NCI-H187 treated with DMSO at 0.1 percent for 48 hours (cell line): ENCODE results near the gene PTPRN2.
"Not testable (repeated sequence)": the region's sequence is repeated elsewhere in the genome, so short reads cannot be mapped to it uniquely, and the experiment has no call there.

Source experiments
- DNase-seq: peaks from one replicate; lab custom pipeline; 2025; lab: John Stamatoyannopoulos, UW

The PTPRN2 gene

DNA sequence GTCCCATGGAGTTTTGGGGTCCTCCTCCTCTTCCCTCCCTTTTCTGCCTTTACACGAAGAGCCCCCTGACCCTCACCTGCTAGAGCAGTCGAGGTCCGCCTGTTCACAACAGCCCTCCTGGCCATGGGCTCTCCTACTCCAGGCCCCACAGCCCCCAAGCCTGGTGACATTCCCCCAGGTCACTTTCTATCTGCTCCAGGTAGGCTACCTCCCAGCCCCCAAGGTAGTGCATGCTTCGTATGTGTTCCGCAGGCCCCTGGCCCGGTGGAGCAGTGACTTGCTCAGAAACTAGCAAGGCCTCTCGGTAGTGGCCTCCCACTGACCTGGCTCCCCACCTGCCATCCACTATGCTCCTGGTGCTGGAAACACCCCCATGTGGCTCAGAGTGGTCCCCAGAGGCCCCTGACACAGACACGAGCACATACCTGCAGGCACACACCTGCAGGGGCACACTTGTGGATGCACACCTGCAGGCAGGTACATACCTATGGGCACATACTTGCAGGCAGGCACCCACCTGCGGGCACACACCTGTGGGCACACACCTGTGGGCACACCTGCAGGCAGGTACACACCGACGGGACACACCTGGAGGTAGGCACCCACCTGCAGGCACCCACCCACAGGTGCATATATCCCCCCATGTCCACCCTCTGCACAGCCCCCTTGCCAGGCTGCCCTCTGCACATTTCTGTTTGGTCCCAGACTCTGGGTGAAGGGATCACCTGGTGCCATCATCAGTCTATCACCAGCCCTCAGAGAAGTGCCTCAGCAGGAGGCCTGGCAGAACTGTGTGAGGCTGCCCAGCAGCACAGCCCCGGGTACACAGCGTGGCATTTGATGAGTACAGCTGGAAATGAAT lies 322.5 kb downstream of the PTPRN2 start:
- DNase-seq = no peak

DNA sequence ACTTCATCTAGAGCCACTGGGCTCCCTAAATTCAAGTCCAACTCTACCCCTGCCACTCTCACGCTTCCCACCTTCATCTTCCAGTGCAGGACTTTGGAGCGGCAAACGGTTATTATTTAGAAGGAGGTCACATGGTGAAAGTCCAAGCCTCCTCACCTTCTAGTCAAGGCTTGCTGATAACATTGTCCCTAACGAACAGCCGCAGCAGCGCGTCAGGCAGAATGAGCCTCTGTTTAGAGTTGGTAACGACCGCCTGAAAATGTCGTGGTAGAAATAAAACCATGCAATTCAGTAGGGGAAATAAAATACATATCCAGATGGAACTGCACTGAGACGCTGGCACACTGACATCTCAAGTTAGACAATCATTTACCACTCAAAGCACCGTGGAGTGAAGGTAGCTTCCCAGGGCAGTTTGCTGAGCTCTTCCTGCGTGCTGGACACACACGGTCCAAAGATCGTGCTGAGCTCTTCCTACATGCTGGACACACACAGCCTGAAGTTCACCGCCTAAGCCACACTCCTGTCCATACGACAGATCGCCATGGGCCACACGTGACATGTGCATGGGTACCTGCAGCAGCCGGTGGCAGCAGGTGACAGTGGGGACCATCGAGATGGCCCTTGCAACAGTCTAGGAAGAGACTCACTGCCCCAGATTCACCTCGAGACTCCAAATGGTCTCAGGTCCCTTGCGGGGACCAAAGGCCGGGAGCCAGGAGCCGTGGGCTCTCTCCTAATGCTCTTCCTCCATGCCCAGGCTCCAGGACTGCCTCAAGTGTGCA lies 323.5 kb downstream of the PTPRN2 start:
- no peak for DNase-seq

DNA sequence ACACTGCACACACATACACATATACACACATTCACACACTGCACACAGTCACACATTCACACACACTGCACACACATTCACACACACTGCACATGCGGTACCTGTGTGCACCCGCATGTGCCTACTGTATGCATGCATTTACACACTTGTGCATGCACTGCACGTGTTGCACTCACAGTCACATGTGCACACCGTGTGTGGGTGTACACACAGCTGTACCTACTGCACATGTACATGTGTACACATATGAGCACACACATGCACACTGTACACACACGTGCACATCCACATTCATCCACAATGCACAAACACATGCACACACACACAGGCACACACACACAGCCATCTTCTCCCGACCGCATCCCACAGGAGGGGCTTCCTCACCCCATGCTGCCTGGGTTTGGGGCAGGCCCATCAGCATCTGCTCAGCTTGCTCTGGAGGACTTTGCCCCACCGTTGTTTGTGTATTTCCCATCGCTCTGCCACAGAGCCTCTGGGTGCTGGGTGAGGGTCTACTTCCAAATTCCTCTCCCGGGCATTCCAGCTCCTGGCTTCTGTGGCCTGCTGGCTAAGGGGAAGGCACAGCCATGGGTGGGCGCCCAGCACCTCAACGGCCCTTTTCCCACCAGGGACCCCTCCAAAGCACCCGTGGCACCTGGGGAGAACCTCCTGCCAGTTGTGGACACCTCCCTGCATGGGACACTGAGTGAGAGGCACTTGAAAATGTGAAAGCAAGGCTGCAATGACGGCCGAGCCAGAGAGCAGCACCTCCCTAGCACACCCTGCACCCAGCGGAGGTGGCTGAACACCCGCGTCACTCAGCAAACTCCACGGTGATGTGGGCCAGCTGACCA lies 324.3 kb downstream of the PTPRN2 start:
- DNase-seq = no peak

DNA sequence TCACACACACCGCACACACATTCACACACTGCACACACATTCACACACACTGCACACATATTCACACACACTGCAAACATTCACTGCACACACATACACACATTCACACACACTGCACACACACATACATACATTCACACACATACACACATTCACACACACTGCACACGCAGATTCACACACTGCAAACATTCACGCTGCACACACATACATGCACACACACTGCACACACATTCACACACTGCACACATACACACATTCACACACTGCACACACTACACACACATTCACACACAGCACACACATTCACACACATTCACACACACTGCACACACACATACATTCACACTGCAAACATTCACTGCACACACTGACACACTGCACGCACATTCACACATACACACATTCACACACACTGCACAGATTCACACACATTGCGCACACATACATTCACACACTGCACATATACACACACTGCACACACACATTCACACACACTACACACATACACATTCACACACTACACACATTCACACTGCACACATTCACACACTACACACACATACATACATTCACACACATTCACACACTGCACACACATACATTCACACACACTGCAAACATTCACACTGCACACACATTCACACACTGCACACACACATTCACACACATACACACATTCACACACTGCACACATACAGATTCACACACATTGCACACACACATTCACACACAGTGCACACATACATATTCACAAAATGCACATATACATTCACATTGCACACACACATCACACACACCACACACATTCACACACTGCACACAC lies 325.1 kb downstream of the PTPRN2 start:
- DNase-seq = no peak

DNA sequence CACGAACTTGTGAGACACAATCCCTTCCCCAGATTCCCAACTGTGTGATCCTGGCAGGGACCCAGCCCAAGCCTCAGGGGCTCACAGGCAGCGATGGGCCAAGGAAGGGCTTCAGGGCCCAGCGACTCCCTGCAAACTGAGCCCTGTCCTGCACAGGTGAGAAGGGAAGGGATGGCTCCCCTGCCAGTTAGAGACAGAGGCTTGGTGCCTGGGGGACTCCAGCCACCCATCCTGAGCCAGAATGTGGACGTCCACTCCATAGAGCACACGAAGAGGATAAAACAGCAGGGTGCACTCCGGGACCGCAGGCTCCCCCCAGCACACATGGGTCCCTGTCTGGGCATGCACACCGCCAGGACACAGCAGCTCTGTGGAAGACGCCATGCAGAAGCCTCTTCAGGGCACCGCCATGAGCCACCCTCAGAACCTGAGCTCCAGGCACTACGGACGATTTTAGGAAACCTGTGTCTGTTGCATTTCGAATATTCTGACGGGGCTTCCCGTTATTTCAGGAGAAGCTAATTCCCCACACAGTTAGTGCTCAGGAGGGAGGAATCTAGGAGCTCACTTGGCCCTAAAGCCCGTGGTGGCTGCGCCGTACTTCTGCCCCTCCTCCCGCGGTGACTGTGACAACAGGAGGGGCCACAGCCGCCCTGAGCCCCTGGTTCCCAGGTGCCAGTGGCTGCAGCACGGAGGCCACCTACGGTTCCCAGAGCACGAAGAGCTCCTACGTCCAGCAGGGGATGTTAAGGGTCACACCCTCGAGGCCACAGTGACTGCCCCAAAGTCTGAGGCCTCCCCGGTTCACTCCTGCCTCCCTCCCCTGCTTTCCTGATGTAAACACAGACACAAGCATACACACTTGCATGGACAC lies 326.0 kb downstream of the PTPRN2 start:
- no peak for DNase-seq

DNA sequence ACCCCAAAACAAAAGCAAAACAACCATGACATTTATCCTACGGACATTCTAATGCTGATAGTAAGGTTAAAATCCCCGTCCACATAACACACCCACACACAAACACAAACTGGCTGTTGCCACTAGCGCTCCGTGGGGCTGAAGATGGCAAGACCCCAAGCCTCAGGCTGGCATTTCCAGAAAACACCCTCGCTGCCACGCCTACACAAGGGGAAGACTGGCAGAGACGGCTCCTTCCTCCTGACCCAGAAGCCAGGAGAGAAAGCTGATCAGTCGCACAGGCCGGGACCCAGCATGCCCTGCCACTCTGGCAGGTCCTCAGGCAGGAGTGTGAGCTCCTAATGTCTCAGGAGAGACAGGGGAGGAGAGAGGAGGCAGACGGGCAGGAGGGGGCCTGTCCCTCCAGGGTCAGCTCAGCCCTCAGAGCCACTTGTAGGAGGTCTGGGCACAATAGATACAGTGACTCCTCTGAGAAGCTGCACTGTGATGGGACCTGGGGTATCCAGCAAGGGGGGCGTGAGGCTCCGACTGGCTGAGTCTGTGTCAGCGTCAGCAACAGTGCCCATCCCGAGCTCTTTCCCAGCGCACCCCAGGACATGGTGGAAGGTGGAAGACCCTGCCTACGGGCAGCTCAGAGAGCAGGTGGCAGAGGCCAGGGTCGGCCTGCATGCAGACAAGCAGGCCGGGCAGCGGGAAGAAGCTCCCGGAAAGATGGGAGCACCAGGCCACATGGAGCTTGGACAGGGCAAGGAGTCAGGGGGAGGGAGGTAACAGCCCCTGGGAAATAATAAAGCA lies 326.9 kb downstream of the PTPRN2 start:
- DNase-seq = no peak

DNA sequence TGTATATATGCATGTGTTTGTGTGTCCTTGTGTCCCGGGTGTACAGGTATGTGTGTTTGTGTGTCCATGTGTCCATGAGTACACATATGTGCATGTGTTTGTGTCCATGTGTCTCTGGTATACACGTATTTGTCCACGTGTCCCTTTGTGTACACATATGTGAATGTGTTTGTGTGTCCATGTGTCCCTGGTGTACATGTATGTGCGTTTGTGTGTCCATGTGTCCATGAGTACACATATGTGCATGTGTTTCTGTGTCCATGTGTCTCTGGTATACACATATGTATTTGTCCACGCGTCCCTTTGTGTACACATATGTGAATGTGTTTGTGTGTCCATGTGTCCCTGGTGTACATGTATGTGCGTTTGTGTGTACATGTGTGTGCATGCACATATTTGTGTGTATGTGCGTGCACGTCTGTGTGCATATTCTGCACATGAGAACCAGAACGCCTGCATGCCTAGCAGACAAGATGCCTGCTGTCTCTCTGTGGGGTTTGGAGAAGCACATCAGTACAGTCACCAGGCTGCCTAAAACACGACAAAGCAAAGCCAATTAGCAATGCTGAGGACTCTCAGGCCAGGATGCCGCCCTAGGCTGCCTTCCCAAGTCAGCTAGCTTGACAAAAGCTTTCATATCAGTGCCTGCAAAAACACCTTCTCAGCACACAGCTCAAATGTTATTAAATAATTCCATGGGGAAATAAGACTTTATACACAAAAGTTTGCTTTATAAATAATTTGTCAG lies 327.8 kb downstream of the PTPRN2 start:
- no peak for DNase-seq

DNA sequence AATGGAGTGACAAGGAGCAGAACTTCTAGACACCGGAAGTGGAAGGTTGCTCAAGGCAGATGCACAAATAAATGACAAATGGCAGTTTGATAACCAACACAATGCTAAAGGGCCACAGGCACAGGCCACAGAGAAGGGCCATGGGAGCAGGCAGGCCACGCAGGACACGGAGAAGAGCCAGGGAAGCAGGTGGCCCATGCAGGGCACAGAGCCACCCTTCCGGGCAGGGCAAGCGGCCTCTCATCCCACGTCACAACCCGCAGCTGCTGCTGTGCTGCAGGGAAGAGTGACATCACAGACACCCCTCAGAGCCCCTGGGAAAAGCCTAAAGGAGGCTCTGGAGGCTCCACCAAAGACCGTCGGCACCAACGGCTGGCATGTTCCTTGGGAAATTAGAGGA lies 328.5 kb downstream of the PTPRN2 start:
- no peak for DNase-seq

DNA sequence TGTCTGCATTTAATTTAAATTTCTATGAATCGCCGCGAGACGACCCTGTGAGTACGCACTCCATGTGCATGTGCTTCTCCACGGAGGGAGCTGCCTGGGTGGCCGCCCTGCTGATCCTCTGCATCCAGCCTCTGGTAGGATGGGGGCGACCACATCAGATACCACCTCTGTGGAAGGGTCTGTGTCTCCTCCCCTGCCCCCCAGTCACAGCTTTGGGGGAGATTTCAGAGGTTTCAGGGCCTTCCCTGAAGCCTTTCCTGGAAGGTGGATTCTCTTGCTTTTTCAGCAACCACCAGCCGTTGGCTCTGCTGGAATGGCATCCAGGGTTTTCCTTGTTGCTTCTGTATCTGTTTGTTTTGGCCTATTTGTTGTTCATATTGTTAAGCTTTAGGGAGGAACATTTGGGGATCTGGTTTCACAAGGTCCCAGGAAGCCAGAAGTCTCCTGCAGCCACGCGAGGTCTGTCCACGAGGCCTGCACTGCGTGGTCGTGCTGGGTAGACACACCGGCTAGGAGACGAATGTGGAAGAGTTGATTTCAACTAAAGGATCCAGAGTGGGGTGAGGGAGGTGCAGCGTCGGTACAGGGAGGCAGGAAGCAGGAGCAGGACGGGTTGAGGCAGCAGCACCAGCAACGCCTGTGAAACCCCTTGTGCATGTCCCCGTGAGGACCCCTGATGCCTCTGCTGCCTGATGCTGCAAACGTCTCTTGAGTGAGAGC lies 329.1 kb downstream of the PTPRN2 start:
- no peak for DNase-seq

DNA sequence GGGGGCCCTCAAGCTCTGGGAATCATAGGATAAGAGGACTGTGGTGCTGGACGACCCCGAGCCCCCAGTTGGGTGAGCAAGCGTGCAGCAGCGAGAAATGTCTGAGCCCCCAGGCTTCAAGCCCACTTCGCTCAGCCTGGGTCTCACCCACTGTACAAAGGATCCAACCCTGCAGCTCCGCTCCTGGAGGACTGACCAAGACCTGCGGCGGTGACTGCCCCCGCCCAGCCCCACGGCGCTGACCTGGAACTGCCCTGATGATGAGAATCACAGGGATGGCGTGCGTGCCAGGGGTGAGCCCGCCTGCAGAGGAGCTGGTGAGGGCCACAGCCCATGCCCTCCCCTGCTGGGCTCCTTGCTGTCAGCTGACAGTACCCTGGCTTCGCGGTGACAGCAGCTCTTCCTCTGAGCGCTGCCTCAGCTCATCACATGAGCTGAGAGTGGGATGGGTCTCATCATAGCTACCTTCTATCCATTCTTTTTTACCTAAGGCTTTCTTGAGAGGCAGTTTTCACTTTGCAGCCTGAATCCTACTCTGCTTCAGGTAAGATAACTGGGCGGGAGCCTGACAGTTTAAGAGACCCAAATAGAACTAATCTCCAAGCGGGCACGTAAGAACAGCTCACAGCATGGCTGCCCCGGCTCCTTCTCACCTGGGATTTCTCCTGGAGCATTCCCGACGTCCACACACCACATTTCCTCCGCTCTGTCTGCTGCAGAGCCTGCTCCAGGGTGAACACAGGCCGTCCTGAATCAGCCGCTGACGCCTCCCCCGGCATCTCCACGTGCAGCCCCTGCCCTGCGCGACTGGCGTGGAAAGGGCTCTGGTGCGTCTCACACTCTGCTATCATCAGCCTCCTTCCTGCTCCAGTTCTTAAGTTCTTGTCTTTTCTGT lies 329.9 kb downstream of the PTPRN2 start:
- no peak for DNase-seq

DNA sequence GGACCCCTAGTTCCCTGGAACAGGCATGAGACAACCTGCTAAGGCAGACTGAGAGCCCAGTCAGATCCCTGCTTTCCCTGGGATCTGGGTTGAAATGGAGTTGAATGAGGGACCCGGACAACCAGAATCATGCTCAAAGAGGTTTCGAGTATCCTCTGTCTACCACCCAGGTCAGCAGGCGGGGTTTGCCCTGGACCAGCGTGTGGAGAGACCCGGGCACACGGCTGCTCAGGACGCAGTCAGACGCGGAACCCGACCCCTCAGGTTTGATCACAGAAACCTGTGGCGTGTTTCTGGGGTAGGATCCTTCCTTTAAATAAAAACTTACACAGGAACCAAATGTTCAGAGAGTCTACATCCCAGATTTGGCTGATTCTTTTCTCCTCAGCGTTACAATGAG lies 330.6 kb downstream of the PTPRN2 start:
- DNase-seq = no peak

DNA sequence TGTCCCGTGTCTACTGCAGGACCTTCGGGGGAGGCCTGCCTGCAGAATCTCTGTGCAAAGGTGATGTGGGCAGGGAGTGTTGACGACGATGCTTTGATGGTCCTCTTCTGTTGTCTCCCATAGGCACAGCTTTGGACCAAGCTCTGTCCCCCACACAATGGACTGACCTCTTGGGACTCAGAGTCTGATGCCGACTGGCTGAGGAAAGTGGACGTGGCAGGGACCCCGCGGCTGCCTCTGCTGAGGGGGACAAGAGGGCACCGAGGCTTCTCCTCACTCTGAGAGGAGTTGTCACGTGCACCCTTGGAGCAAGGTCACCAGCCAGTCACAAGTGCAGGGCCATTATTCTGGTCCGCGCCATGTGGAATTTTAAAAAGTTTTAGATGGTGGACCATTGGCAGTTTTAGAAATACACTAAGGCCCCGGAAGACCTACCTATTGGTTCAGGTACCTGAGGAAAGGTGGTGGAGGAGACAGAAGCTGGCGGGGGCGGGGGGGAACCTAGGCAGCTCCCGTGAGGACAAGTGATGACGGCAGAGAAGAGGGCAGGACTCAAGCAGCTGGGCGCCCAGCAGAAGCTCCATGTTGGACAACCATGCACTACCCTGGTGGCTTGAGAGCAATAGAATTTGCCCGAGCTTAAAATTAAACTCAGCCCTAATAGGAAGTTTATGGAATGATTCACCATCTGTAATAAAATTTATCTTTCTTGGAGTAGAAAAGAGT lies 331.4 kb downstream of the PTPRN2 start:
- no peak for DNase-seq

DNA sequence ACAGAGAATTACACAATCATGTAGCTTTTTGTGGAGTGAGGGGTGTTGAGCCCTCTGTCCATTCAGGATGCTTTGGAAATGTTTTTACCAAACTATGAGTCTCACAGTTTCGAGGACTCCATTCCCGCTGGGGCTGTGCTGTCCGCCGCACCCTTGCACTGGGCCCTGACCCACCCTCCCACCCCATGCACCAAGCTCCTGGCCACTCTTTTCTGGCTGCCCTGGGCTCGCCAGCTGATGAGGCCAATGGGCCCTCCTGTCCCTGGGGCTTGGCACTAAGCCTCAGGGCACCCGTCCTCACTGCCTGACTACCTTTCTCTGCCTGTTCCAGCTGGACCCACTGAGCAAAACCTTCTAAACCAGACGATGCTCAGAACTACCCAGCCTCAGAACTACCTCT lies 332.1 kb downstream of the PTPRN2 start:
- DNase-seq = no peak

DNA sequence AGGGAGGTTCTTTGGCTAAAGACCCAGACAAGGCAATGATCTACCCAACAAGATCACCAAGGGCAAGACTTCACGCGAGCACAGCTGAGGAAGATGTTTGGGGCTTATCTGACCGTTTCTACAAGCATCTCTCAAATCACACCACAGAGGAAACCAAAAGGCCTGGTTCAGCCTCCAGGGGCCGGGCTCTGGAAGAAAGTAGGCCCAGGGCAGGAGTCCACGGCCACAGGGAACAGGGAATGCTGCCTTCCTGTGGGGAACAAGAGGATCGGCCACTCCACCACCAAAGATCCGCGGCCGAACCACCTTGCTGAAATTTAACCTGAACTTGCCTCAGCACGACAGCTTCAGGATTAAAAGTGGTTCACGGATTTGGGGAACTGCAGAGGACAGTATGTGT lies 332.5 kb downstream of the PTPRN2 start:
- DNase-seq = no peak

DNA sequence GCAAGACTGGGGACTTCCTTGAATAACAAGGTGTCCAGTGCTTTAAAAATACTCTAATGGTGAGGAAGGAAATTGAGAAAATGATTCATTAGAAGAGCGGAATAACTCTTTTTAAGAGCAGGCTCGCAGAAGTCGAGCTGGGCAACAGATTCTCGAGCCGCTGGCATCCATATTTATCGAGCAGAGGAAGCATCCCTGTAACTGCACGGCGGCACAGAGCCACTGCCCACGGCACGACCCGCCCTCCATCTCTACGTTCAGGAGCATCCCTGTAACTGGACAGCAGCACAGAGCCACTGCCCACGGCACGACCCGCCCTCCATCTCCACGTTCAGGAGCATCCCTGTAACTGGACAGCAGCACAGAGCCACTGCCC lies 334.0 kb downstream of the PTPRN2 start:
- DNase-seq = not testable (repeated sequence)

DNA sequence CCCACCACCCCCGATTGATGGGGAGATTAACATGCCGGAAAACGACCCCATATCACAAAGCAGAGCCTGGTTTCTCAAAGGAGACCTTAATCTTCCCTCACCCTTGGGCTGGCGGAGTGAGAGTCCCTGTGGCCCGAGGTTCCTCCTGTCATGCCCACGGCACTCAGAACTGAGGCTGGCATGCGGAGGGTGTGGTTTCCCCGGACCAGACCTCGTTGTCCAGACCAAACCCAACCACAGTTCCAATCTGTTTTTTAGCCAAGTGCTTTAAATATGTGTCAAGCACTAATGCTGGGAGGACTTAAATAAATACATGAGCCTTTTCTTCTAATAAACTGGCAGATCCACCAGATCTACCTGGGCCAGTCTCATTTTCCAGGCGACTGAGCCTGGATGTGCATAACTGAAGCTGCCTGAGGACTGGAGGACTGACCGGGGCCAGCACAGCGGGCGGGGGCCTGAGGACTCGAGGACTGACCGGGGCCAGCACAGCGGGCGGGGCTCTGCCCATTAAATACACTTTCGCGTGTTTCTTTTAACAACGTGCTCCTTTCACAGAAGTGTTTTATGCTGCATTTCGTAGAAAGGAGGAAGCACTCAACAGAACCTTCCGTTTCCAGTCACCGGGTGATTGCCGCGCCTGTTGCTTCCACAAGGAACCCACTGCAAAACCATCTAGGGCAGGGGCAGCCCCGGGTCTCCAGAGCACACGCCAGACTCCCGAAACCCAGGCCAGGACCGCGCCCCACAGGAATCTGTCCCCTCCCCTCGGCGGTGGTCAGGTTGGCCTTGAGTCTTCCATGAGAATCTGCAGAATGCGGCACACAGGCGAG lies 334.6 kb downstream of the PTPRN2 start:
- DNase-seq = no peak
